ENCODE results near the gene CEACAM6.
A peak's percentile ranks its signal among the peaks of the same experiment; 100 is the strongest.

The CEACAM6 gene

GRCh38 chr19:41799444-41800000 is 44.2 kb downstream of the CEACAM6 start:
- no peak for DNase-seq

- no peak for DNase-seq
Observed at GRCh38 chr19:41801031-41801430, 45.7 kb downstream of the CEACAM6 start.

GRCh38 chr19:41801792-41802211 is 46.5 kb downstream of the CEACAM6 start:
- no peak for DNase-seq

- DNase-seq: no peak
Observed at GRCh38 chr19:41802770-41803169, 47.4 kb downstream of the CEACAM6 start.

GRCh38 chr19:41804336-41804735 is 49.0 kb downstream of the CEACAM6 start:
- no peak for DNase-seq

GRCh38 chr19:41807176-41807575 is 51.8 kb downstream of the CEACAM6 start:
- DNase-seq: no peak

GRCh38 chr19:41808663-41809566 is 53.6 kb downstream of the CEACAM6 start:
- DNase-seq: no peak

GRCh38 chr19:41810301-41810700 is 55.0 kb downstream of the CEACAM6 start:
- no peak for DNase-seq

GRCh38 chr19:41811036-41811435 is 55.7 kb downstream of the CEACAM6 start:
- no peak for DNase-seq

GRCh38 chr19:41811981-41812380 is 56.7 kb downstream of the CEACAM6 start:
- no peak for DNase-seq

- no peak for DNase-seq
Observed at GRCh38 chr19:41813911-41814310, 58.6 kb downstream of the CEACAM6 start.

GRCh38 chr19:41815301-41815700 is 60.0 kb downstream of the CEACAM6 start:
- DNase-seq: no peak

GRCh38 chr19:41816761-41817160 is 61.4 kb downstream of the CEACAM6 start:
- DNase-seq: no peak

- DNase-seq: peak; percentile 85
Observed at GRCh38 chr19:41821003-41821735, 65.8 kb downstream of the CEACAM6 start.

All from 8988T (cell line).